Stomach smooth muscle (tissue), 2 donors: Measurements from ENCODE around the gene SMIM45.

Source experiments
- H3K27ac ChIP-seq: one replicate; pipeline ENCODE4 v1.7.0; 2013; ENCODE audit warnings: mild to moderate bottlenecking, low read length, inconsistent platforms
- H3K27me3 ChIP-seq, 2 donors: one replicate each; pipeline ENCODE4 v1.7.0; 2013; ENCODE audit warnings: low read length in 2 of 2; ENCODE audit not compliant: insufficient read depth in 2 of 2, control insufficient read depth in 1 of 2
- H3K36me3 ChIP-seq, 2 donors: one replicate each; pipeline ENCODE4 v1.7.0; 2013; ENCODE audit warnings: low read length in 2 of 2; ENCODE audit not compliant: control insufficient read depth in 2 of 2, insufficient read depth in 2 of 2
- H3K4me1 ChIP-seq: one replicate; pipeline ENCODE4 v1.7.0; 2013; ENCODE audit warnings: low read length; ENCODE audit not compliant: control insufficient read depth, insufficient read depth
- H3K4me3 ChIP-seq, 2 donors: one replicate each; pipeline ENCODE4 v1.7.0; 2013; ENCODE audit warnings: low read length in 2 of 2
- H3K9ac ChIP-seq, 2 donors: one replicate each; pipeline ENCODE4 v1.7.0; 2013; ENCODE audit warnings: low read length in 2 of 2, mild to moderate bottlenecking in 1 of 2
- H3K9me3 ChIP-seq, 2 donors: one replicate each; pipeline ENCODE4 v1.7.0; 2013; ENCODE audit warnings: low read length in 2 of 2; ENCODE audit not compliant: control insufficient read depth in 2 of 2
- donor health status: healthy.
- donor health status: Pancreatic carcinoma.

SMIM45 gene

DNA sequence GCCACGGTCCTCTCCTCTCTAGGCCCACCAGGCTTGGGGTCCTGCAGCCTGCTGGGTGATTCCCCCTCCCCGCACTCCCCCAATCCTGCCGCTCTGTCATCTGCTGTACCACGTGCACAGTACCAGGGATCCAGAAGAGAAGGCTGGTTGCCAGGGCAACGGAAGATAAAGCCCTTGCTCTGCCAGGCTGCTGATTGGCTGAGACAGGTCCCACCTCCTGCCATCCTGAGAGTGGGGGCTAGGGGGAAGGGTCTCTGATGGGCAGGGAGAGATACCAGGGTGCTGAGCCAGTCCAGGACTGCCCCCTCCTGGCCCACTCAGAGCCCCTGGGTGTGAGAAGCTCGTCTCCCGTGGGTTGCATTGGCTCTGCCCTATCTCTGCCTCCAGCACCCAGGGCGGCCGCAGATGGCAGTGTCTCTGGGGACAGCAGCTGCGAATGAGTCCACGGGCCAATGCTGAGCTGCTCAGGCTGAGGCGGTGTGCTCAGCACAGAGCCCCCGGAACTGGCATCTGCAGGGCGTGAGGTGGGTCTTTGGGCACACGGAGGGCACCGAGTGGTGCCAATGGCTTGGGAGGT lies at the start of gene SMIM45:
Gene SMIM45 (plus strand): TSS at position 253 of the 577 bp plus-strand sequence.
- Histone ChIP-seq H3K9me3 (no peaks in the 10 kb centered on the region), H3K27ac (no peak within 1 kb of the TSS), H3K27me3 (peaks cover 0 to 5% of the 10 kb centered on the region in 2 donors), H3K4me3 (no peak within 1 kb of the TSS), H3K36me3 (no peaks in the 10 kb centered on the region), H3K9ac (no peak within 1 kb of the TSS), H3K4me1 (peaks cover 2% of the 10 kb centered on the region)

DNA sequence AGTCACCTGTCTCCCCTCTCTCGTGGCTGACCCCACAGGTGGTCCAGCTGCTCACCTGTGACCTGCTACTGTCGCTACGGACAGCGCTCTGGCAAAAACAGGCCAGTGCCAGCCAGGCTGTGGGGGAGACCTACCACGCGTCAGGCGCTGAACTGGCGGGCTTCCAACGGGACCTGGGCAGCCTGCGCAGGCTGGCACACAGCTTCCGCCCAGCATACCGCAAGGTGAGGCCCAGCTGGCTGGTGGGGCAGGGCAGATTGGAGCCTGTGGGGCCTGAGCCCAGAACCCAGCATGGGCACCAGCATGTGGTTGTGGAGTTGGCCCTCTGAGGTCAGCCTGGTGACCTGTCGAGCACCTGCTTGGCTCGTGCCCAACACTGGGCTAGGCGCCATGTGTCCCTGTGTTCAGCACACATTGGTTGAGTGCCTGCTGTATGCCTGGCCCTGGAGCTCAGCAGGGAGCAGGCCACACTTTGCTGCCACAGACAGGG lies 49.0 kb upstream of the SMIM45 start:
- no peak overlapping the region for H3K27ac ChIP-seq

DNA sequence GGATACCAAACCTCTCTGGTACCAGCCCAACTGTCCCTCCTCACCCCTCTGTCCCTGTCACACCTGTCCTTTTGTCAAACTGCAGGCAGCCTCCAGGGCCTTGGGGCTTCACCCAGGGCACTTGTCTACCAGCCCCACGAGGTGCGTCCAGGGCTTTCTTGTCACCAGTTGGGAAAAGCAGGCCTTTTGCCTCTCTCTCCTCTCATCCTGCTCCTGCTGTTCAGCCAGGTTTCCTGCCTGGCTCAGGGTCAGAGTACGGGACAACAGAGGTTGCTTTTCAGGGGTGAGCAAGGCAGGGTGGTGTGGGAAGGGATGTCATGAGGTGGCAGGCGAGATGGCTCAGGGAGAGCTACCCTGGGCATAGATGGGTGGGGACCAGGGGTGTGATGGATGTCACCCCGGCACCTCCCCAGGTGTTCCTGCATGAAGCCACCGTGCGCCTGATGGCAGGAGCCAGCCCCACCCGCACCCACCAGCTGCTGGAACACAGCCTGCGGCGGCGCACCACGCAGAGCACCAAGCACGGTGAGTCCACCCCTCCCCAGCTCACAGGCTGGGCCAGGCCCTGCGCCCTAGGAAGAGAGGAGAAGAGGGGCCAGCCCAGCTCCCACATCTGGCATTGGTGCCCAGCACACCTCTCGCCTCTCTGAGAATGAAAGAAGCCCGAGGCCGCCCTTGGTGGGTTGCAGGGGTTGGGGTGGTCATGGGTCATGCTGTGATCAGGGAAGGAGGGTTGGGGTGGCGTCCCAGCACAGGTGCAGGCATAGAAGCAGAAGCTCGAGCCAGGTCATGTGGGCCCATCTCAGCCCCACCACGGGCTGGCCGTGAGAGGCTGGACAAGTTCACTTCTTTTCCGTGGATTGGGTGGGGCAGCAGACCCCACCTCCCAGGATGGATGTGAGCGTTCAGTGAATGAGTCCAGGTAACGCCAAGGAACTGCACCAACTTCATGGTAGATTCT lies 47.2 kb upstream of the SMIM45 start:
- H3K9ac ChIP-seq, result no peak overlapping the region
- peaks cover 2 to 5% of the 10 kb centered on the region in 2 donors for H3K27me3 ChIP-seq
- H3K4me1 ChIP-seq, result peaks cover 7% of the 10 kb centered on the region
- no peak overlapping the region for H3K27ac ChIP-seq
- no peak overlapping the region for H3K4me3 ChIP-seq
- H3K9me3 ChIP-seq, result no peaks in the 10 kb centered on the region
- H3K36me3 ChIP-seq, result peaks cover 28 to 37% of the 10 kb centered on the region in 2 donors

More for the DNA sequence above, 49.0 kb upstream of the SMIM45 start:
- H3K27me3 ChIP-seq, result no peaks in the 10 kb centered on the region
- no peak overlapping the region for H3K4me3 ChIP-seq
- no peak overlapping the region for H3K9ac ChIP-seq
- H3K36me3 ChIP-seq, result peaks cover 42 to 51% of the 10 kb centered on the region in 2 donors
- H3K4me1 ChIP-seq, result no peaks in the 10 kb centered on the region
- H3K9me3 ChIP-seq, result no peaks in the 10 kb centered on the region

GRCh38 chr22:41905411-41906202 lies 46.3 kb upstream of the SMIM45 start:
- Histone ChIP-seq H3K9me3 (no peaks in the 10 kb centered on the region), H3K4me1 (peaks cover 15% of the 10 kb centered on the region), H3K27ac (no peak overlapping the region), H3K4me3 (no peak overlapping the region), H3K9ac (no peak overlapping the region), H3K36me3 (peaks cover 20 to 29% of the 10 kb centered on the region in 2 donors), H3K27me3 (peaks cover 2 to 14% of the 10 kb centered on the region in 2 donors)

- H3K4me3 ChIP-seq, result no peak overlapping the region
Observed at GRCh38 chr22:41906822-41907221, 45.1 kb upstream of the SMIM45 start.

DNA sequence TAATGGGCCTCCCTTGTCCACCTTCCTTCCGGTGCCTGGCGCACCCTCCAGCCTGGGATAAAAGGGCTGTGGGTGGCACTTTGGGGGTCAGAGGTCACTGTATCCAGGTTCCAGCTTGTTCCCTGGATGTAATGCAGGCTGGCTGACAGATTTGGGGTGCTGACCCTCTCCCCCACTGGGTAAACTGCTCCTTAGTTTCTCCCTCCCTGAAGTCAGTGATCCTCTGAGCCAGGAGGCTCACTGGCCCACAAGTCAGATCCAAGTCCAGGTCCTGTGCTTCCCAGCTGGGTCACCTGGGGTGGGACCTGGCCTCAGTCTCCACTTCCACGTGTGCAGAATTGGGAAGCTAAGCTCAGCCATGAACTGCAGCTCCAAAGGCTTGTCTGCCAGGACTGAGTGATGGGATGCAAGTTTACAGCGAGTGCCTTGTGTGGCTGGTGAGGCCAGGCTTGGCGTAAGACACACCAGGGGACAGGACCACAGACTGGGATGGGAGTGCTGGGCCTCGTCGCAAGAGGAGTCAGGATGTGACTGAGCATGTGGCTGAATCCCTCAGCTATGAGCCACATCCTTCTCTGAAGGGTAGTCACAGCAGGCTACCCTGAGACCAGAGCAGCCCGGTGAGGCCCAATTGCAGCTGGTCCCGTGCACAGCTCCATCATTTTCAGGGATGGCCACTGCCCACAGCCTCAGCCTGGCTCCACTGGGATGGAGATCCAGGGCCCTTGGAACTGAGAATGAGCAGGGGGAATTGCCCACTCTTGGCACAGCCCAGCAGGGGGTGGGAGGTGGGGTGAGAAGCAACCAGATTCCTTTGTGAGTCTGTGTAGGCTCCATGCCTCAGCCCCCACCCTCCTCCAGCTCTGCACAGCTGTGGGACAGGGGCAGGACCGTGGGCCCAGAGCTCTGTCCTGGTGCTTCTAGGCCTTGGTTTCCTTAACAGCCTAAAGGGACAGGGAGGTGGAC lies 44.2 kb upstream of the SMIM45 start:
- peaks cover 19 to 32% of the 10 kb centered on the region in 2 donors for H3K27me3 ChIP-seq
- H3K4me1 ChIP-seq, result peaks cover 23% of the 10 kb centered on the region
- peaks cover 15 to 20% of the 10 kb centered on the region in 2 donors for H3K36me3 ChIP-seq
- H3K27ac ChIP-seq, result no peak overlapping the region
- no peaks in the 10 kb centered on the region for H3K9me3 ChIP-seq
- no peak overlapping the region for H3K4me3 ChIP-seq
- H3K9ac ChIP-seq, result no peak overlapping the region

More at GRCh38 chr22:41906822-41907221, 45.1 kb upstream of the SMIM45 start:
- Histone ChIP-seq H3K9me3 (no peaks in the 10 kb centered on the region), H3K27me3 (peaks cover 10 to 23% of the 10 kb centered on the region in 2 donors), H3K36me3 (peaks cover 20% of the 10 kb centered on the region in 2 donors), H3K9ac (no peak overlapping the region), H3K27ac (no peak overlapping the region), H3K4me1 (peaks cover 23% of the 10 kb centered on the region)

DNA sequence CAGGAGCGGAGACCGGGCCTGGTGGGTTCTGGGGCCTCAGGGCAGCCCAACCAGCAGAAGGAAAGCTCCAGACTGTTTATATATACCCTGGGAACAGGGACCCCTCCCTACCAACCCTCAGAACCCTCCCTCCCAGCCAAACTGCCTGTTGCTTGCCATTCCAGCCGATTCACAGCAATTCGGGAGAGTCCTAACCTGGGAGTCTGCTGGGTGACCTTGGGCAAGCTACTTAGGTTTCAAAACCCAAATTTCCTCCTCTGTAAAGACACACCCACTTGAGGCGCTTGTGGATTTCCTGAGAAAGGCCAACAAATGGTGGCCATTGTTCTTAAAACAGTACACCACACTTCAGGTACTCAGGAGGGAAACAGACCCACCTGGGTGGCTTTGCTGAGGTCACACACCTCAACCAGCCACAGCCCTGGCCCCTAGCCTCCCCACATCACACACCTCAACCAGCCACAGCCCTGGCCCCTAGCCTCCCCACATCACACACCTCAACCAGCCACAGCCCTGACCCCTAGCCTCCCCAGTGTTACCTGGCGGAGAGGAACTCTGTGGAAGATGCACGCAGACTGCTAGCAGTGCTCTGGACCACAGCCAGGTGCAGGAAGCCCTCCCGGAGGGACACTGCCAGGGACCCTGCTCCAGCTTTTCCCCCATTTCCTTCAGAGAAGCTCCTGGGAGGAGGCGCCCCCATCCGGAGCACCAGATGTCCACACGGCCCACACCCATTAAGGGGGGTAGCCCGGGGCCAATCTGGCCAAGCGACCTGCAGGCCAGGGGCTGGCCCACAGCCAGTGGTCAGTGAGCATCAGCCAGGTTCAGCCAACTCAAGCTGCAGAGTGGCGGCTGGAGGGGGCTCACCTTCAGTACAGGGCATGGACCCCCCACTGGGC lies 43.3 kb upstream of the SMIM45 start:
- Histone ChIP-seq H3K4me3 (no peak overlapping the region), H3K9ac (no peak overlapping the region), H3K36me3 (peaks cover 9 to 12% of the 10 kb centered on the region in 2 donors), H3K27ac (no peak overlapping the region), H3K4me1 (peaks cover 23% of the 10 kb centered on the region), H3K9me3 (no peaks in the 10 kb centered on the region), H3K27me3 (peaks cover 27 to 40% of the 10 kb centered on the region in 2 donors)

GRCh38 chr22:41909310-41910049 lies 42.5 kb upstream of the SMIM45 start:
- Histone ChIP-seq H3K9me3 (no peaks in the 10 kb centered on the region), H3K4me3 (peak overlapping the region in 1 of 2 donors; percentile 61), H3K27me3 (peaks cover 29 to 46% of the 10 kb centered on the region in 2 donors), H3K4me1 (peaks cover 28% of the 10 kb centered on the region), H3K27ac (no peak overlapping the region), H3K36me3 (peaks cover 5 to 9% of the 10 kb centered on the region in 2 donors), H3K9ac (no peak overlapping the region)
